ENCODE data around the gene FOXN3.

- TF ChIP-seq POLR2AphosphoS5 (IDR thresholded peaks at IDR 0.05; ENCODE audit: low read depth, low read length): no peak
- no peak for TF ChIP-seq POLR2A (IDR thresholded peaks at IDR 0.05; ENCODE audit: low read depth, low read length)
- TF ChIP-seq TAF1 (IDR thresholded peaks at IDR 0.05; ENCODE audit: borderline replicate concordance, low read depth, low read length): no peak
These were observed 174.9 kb downstream of the FOXN3 start for GRCh38 chr14:89241934-89242651.

Data from GM12892 (cell line).